Subcutaneous abdominal adipose tissue (tissue), 5 donors: ENCODE results near the gene PUDP.
"Not testable (repeated sequence)": the region's sequence is repeated elsewhere in the genome, so short reads cannot be mapped to it uniquely, and the experiment has no call there.

Experiments
- H3K27ac ChIP-seq: one replicate; pipeline ENCODE4 v1.7.0; 2013; ENCODE audit warnings: low read depth, mild to moderate bottlenecking, inconsistent platforms, low read length, moderate library complexity
- H3K27me3 ChIP-seq, 5 donors: one replicate each; pipeline ENCODE4 v1.7.0; 2013; ENCODE audit warnings: low read length in 5 of 5, inconsistent platforms in 1 of 5; ENCODE audit not compliant: control insufficient read depth in 5 of 5, insufficient read depth in 4 of 5
- H3K36me3 ChIP-seq, 5 donors: one replicate each; pipeline ENCODE4 v1.7.0; 2013; ENCODE audit warnings: low read length in 5 of 5; ENCODE audit not compliant: control insufficient read depth in 5 of 5, insufficient read depth in 5 of 5
- H3K4me1 ChIP-seq, 5 donors: one replicate each; pipeline ENCODE4 v1.7.0; 2013; ENCODE audit warnings: low read length in 5 of 5, mild to moderate bottlenecking in 3 of 5, moderate library complexity in 1 of 5; ENCODE audit not compliant: control insufficient read depth in 5 of 5, insufficient read depth in 5 of 5
- H3K4me3 ChIP-seq, 5 donors: one replicate each; pipeline ENCODE4 v1.7.0; 2013; ENCODE audit warnings: low read length in 5 of 5, low read depth in 1 of 5
- H3K9ac ChIP-seq, 5 donors: one replicate each; pipeline ENCODE4 v1.7.0; 2013; ENCODE audit warnings: low read length in 5 of 5, mild to moderate bottlenecking in 4 of 5, moderate library complexity in 3 of 5
- H3K9me3 ChIP-seq, 5 donors: one replicate each; pipeline ENCODE4 v1.7.0; 2013; ENCODE audit warnings: low read length in 5 of 5; ENCODE audit not compliant: control insufficient read depth in 5 of 5
- donor health status: healthy.
- donor health status: healthy.
- donor health status: healthy.
- donor health status: healthy.
- donor health status: healthy.

PUDP gene

GRCh38 chrX:7022996-7023395, 125.0 kb downstream of the PUDP start:
- H3K27ac ChIP-seq, result not testable (repeated sequence)

DNA sequence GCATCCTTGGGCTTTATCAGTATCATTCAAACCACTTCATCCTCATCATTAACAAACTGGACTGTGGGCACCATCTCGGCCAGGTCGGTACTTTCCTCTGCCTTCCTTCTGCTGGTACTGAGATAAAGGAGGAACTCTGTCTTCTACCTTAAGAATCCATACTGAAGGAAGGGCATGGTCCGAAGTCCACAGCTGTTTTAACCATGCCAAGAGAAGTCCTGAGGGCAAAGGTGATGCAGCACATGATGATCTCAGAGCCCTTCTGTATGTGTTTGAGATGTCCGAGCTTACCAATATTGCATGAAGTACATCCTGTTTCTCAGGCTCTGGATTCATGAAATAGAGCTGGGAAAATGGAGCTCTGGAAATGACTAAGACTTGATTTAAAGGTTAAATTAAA, 126.0 kb downstream of the PUDP start:
- H3K27ac ChIP-seq, result no peak overlapping the region
- H3K9me3 ChIP-seq, result no peaks in the 10 kb centered on the region
- H3K36me3 ChIP-seq, result no peaks in the 10 kb centered on the region
- H3K4me3 ChIP-seq, result no peak overlapping the region
- H3K27me3 ChIP-seq, result no peaks in the 10 kb centered on the region
- no peaks in the 10 kb centered on the region for H3K4me1 ChIP-seq
- no peak overlapping the region for H3K9ac ChIP-seq

More at GRCh38 chrX:7022996-7023395, 125.0 kb downstream of the PUDP start:
- not testable (repeated sequence) for H3K4me3 ChIP-seq, H3K27me3 ChIP-seq, H3K9ac ChIP-seq, H3K9me3 ChIP-seq, H3K4me1 ChIP-seq, H3K36me3 ChIP-seq

GRCh38 chrX:7019555-7019954, 128.4 kb downstream of the PUDP start:
- H3K9me3 ChIP-seq, result no peaks in the 10 kb centered on the region
- H3K27ac ChIP-seq, result no peak overlapping the region
- H3K27me3 ChIP-seq, result no peaks in the 10 kb centered on the region
- no peak overlapping the region for H3K9ac ChIP-seq
- no peak overlapping the region for H3K4me3 ChIP-seq
- H3K4me1 ChIP-seq, result no peaks in the 10 kb centered on the region
- H3K36me3 ChIP-seq, result no peaks in the 10 kb centered on the region

GRCh38 chrX:7012262-7012834, 135.6 kb downstream of the PUDP start:
- not testable (repeated sequence) for H3K36me3 ChIP-seq, H3K27me3 ChIP-seq, H3K4me3 ChIP-seq, H3K27ac ChIP-seq, H3K9ac ChIP-seq, H3K9me3 ChIP-seq, H3K4me1 ChIP-seq

- not testable (repeated sequence) for H3K9ac ChIP-seq, H3K4me3 ChIP-seq, H3K9me3 ChIP-seq, H3K27ac ChIP-seq, H3K36me3 ChIP-seq, H3K27me3 ChIP-seq, H3K4me1 ChIP-seq
Observed at GRCh38 chrX:7010897-7011296, 137.1 kb downstream of the PUDP start.

DNA sequence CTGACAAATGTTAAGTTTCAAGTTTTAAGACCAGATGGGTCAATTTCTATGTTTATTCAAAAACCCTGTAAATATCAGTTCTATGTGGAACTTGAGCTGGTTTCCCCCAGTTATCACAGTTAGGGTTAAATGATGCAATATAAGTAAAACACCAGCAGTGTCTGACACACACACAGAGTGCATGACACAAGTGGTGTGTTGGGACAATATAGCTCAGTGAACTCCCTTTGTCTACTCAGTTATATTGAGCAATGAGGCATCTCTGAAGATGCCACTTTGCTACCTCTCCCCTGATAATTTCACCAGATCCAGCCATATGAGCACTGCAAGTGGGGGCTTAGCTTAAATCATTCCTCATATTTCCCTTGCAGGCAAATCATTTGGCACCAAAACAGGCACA, 140.6 kb downstream of the PUDP start:
- not testable (repeated sequence) for H3K4me1 ChIP-seq, H3K4me3 ChIP-seq, H3K36me3 ChIP-seq, H3K27me3 ChIP-seq, H3K9ac ChIP-seq, H3K27ac ChIP-seq, H3K9me3 ChIP-seq
